GM18511 (cell line): ENCODE data around the gene PNPLA1.

Experiments used
- ATAC-seq: cut with Tn5 transposase; IDR thresholded peaks from one replicate; pipeline ENCODE4 v1.9.1; 2021; ENCODE audit warnings: mild to moderate bottlenecking, moderate library complexity; ENCODE audit not compliant: unreplicated experiment

PNPLA1 gene

DNA sequence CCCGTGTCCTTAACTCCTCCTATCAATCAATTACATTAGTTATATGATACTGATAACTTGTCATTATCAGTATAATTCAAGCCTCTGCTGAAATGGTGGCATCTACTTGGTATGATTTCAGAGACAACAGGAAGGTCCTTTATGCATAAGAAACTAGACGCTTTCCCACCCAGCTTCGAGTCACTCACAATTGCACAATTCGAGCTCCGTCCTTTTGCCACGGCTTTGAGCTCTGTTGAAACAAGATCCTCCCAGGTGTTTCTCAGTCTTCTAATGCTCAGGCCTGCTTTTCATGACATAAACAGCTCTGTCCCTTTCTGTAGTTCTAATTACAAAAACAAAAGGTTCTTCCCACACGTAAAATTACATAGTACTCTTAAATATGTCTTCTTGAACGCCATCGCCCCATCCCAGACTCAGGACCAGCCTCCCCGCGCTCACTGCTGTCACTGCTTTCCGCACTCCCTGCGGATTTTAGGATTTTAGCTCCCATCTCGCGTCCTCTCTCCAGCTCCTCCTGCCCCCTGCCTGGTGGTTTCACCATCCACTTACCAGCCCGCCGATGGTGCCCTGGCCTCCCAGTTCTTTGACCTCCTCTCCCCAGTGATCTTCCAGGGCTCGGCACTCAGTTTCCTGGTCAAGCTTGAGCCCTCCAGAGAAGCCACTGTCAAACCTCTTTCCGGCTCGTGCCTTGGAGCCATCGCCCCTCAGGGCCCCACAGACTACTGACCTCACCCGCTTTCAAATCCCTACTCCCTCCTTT lies 23.2 kb upstream of the PNPLA1 start:
- no peak for ATAC-seq

DNA sequence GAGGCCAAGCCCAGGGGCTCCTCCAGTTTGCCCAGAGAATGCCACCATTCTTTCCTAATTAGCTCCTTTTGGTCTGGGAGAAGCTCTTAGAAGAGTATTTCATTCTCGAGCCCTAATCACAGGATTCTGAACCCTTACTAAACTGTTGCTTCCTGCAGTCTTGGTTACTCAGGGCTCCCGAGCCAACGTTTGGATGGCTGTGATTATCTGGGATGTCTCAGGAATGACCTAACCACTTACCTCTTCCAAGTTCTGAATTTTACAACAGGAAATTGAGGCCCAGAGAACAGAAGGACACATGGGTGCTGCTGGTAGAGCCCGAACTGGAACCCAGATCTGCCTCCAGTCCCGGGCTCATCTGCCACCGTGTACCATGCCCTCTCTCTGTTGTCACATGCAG lies 22.2 kb upstream of the PNPLA1 start:
- ATAC-seq, result no peak

DNA sequence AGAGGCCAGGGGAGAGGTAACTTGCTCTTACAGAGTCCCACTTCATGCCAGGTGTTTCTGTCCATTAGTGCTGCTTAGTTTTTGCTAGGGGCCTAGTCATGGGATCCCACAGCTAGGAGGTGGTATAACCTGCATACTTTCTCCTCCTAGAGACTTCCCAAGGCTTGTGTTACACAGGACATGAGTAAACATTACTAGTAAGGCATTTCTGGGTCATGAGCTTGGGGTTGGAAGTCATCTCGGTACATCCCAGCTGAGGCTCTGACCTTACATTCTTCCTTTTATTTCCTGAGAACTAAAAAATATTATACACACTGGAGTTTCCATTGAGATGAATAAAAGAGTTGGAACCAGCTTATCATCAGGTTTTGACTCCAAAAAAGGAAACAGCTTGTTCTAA lies 20.9 kb upstream of the PNPLA1 start:
- no peak for ATAC-seq

DNA sequence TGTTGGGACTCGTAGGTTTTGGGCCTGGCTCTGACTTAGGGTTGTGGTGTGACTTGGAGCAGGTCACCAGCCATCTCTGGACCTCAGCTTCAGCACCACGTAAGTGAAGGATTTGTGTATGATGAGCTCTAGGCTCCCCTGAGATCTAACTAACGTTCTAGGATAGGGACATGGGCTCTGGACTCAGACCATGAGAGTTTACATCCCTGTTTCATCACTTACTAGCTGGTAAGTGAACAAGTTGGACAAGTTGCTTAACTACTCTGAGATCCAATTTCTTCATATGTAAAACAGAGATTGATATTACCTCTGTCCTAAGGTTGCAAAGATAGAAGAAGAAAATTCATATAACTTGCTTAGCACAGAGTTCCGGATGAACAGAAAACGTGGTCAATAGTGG lies 20.3 kb upstream of the PNPLA1 start:
- ATAC-seq, result no peak

DNA sequence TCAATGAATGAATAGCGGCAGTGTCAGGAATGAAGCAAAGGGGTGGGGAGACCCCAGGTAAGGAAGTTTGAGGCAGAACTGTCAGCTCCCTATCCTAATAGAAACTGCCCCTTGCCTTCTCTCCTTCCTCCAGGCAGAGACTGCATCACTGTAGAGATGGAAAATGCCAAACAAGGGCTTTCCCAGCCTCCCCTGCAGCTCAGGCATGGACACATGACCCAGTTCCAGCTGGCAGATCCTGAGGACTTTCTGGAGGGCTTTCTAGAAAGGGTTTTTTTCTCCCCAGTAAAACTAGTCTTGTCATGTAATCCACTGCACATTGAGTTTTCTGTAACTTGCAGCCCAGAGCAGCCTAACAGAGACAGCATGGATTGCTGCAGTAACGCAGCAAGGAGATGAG lies 17.9 kb upstream of the PNPLA1 start:
- ATAC-seq, result no peak

DNA sequence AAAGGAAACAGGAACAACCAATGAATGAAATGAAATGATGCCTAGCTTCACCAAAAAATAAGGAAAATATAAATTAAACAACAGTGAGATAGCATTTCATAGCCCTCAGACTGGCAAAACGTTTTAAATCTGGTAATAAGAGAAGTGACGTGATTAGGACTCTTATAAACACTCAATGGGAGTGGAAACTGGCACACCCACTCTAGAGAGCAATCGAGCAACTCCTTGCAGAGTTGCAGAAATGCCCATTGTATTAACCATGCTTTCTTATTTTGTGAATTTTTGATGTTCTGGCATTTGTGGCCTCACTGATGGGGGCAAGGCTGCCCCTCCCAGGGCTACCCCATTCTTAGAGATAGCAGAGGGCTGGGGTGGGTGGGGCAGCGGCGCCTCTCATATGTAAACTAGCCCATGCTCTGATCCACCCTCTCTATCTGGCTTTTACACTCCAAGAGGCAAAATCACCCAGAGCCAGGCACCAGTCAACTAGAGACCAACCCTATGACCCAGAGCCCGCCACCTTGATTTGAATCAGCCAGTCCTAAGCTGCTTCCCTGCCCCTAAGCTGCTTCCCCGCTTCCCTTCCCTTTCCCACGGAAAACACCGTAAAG lies 6.4 kb upstream of the PNPLA1 start:
- ATAC-seq, result no peak

DNA sequence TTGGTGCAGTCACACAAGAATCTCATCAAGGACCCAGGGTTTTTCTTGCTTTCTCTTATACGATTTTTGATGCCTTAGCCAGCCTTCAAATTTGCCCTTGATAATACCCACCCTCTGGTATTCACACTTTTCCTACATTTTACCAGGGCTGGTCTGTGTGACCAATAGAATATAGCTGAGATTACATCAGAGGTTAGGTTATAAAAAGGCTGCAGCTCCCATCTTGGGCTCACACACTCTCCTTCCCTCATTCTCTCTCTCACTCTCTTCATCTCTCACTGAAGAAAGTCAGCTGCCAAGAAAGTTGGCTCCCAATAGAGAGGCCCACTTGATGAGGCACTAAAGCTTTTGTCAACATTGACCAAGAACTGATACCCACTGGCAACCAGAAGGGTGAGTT lies 4.1 kb upstream of the PNPLA1 start:
- ATAC-seq, result no peak

DNA sequence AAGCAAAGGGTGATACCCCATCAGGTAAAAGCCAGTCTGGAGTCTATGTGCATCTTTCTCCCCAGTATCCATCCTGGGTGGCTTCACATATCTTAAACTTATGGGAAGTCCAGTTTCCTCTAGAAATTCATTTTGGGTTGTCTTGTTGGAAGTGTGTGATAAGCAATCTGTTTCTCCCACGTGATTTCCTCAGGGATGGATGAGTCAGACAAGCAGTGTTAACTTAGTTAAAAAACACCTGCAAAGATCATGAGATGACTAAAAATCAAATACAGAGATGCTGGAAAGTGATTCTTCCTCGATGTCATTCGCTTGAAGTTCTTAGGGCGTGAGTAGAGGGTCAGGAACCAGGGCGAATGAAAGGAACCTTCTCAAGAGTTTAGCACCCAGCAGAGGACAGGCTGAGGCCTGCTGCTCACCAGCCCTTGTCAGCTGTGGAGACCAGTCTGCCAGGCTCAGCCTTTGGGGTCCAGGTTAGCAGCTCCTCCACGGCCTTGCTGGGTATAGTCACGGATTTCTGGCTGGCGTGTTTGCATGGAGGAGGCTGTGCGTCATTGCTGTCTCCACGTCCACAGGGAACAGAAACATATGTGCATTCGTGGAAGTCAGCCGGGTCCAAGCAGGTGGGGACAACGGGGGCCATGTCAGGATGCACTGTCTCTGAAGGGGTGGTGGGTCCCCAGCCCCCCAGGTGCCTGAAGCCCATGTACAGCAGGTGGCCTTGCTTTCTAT lies 2.8 kb upstream of the PNPLA1 start:
- ATAC-seq, result no peak

DNA sequence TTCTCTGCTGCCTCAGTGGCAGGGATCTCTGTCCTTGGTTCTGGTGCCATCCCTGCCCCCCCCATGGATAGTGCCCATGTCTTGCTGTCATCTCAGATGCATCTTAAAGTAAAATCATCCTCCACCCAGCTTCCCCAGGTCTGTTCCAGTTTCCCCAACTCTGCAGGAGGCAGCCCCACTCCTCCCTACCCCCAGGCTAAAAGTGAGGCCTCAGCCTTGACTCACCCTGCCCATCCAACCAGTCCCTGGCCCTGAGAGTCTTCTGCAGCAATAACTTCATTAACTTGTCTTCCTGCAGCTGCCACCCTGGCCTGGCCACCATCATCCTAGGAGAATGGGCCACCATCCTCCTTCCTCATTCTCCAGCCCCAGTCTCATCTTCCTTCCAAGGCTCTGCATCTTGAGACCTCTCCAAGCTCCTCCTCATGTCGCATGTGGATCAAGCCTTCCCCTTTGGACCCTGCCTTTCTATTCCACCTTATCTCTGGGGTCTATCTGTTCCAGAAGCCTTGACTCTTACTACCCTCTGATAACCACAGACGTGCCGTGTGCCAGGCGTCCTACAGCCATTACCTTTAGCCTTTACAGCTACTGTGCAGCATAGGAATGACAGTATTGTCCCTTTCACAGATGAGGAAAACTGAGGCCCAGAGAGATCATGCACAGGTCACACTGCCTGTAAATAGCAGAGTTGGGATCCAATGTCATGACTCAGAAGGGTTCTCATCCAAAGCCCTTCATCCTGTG lies 2.0 kb upstream of the PNPLA1 start:
- no peak for ATAC-seq

DNA sequence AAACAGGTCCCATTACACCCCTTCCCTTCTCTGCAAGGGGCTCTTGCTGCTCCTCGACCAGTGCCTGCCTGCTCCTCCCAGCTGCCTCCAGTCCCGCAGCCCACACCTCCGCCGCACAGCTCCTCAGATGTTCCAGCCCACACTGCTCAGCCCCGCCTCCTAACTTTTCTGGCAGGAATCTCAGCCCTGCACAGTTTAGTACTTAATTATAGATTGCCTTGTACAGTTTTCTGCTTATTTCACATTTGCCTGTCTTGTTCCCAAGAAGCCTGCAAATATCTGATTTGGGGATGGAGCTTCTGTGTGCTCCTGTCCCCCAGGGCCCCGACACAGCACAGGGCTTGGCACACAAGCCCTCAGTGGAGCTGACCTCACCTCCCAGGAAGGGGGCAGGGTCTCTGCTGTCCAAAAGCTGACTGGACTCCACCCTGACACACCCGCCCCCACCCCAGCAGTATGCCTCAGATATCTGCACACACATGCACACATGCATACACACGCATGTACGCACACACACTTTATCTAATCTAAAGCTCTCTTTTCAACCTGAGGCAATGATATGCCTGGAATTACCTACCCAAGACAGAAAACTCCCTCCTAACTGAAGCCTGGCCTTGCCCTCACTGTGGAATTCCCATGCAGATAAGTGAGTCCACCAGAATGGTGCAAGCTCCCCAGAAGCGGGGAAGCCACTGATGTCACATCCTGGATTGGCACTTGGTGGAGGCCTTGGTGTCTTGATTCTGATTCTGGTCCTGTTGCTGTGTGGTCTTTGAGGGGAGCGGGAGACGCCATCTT lies 1.2 kb upstream of the PNPLA1 start:
- ATAC-seq, result no peak

DNA sequence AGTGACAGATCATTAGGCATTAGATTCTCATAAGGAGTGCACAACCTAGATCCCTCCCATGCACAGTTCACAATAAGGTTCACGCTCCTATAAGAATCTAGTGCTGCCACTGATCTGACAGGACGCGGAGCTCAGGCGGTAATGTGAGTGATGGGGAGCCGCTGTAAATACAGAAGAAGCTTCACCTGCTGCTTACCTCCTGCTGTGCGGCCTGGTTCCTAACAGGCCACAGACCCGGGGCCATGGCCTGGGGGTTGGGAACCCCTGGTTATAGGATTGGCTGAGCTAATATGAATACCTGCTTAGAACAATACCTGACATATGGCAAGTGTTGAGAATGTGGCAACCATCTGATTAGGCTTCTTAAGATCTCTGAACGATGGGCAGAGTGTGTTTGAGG lies 2.4 kb downstream of the PNPLA1 start:
- no peak for ATAC-seq

DNA sequence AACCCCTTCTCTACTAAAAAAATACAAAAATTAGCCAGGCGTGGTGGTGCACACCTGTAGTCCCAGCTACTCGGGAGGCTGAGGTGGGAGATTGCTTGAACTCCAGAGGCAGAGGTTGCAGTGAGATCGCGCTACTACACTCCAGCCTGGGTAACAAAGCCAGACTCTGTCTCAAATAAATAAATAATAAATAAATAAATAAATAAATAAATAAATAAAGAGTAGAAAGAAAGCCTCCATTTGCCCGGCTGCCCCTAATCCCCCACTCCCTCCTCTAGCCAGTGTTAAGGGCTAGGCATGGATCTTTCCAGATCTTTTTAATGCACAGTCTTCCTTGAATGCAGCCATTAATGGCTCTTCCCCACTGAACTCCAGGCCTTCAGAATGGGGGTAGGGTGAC lies 3.2 kb downstream of the PNPLA1 start:
- no peak for ATAC-seq

DNA sequence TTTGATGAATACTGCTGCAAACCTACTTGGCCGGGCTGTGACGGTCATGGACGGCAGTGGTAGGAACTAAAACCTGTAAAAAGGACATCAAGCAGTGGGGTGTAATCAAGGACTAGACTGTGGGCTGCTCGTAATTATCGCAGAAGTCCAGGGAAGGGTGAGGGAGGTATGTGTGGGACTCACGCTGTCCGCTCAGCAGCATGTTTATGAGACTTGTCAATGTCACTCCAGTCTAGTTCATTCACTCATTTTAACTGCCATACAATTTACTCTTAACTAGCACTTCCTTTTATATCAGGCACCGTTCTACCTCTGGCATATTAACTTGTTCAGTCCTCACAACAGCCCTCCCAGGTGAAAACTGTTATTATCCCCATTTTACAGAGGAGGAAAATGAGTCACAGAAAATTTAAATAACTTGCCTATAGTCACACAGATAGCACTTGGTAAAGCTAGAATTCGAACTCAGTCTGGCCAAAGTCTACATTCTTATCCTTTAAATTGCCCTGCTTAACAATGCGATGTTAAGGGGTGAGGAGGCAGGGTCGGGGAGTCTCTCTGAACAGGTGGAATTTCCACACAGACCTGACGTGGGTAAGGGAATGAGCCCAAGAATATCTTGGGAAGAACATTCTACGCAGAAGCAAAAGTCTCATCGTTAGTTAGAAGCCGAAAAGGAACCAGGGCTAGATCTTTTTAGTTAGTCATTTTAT lies 4.1 kb downstream of the PNPLA1 start:
- no peak for ATAC-seq

DNA sequence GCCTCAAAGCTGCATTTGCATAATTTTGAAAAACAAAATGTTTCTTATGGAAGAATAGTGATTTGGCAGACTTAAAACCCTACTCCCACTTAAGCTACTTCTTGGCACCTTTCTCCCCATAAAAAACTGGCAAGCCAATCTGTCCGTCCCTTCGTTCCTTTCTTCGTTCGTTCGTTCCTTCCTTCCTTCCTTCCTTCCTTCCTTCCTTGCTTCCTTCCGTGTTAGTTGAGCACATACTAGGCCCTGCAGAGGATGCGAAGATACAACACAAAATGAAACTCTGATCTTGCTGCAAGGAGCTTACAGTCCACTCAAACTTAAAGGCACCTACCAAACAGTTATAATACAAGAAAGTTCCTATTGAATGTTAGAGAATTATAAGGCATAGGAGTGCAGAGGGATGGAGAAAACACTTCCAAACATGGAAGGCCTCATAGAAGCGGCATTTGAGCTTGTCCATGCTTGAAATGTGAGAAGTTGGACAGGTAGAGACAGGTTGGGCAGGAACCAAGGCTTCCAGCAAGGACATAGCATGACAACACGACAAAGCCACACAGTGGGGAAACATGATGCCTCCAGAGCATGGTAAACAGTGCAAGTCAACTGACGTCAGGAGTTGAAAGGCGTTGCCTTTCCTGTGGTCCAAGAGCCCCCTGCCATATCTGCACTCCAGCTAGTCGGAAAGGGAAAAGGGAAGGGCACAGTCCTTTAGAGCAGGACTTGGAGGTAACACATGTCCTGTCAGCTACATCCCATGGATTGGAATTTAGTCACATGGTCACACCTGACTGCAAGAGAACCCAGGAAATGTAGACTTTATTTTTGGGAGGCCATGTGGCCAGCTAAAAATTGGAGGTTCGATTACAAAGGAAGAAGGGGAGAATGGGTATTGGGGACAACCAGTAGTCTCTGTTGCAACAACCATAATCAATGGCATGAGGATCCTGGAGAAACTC lies 7.0 kb downstream of the PNPLA1 start:
- no peak for ATAC-seq

DNA sequence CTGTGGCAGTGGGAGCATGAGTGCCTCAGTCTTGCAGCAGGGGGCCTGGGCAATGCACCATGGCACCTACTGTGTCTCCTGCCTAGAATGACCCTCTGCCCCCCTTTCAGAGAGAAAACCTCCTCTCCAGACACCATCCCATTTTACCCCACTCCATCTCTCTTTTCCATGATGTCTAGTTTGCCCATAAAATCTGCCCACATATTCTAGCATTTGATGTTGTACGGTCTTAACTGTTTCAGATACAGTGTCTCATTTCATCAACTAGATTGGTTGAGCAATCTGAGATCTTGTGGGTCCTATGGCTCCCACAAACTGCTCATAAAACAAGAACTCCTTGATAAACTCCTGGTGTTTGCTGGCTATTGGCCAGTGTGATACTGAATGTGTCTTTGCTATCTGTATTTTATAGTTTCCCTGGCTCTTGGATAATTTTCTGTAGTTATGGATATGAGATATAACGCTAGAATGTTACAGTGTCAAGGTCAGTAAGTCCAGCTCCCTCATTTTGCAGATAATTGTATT lies 8.1 kb downstream of the PNPLA1 start:
- ATAC-seq, result no peak

DNA sequence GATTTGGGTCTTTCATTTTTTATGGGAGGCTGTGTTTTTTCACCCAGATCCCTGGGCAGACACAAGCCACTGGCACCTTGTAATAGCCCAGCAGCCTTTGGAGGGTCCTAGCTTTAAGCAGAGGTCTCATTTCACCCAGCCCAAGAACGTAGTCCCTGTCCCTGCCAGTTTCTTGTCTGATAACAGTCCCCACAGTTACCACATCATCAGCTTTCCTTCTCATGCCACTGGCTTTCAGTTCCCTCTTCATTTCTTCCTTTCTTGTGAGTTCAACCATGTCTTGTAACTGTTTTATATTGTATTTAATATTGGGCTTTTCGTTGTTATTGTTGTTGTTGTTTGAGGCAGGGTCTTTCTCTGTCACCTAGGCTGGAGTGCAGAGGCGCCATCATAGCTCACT lies 10.6 kb downstream of the PNPLA1 start:
- no peak for ATAC-seq

DNA sequence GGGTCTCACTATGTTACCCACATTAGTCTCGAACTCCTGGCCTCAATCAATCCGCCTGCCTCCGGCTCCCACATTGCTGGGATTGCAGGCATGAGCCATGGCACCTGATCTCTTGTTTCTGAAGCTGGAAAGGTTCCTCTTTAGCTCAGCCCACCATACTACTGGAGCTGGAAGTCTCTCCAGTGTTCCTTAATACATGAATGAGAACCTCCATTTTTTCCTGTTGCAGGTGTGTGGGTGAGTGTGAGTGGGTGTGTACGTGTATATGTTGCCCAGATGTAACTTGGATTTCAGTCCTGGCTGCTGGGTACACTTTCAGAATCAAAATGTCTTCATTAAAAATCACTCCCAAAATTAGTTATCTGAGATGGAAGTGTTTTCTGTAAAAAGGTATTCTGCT lies 11.1 kb downstream of the PNPLA1 start:
- ATAC-seq, result no peak

DNA sequence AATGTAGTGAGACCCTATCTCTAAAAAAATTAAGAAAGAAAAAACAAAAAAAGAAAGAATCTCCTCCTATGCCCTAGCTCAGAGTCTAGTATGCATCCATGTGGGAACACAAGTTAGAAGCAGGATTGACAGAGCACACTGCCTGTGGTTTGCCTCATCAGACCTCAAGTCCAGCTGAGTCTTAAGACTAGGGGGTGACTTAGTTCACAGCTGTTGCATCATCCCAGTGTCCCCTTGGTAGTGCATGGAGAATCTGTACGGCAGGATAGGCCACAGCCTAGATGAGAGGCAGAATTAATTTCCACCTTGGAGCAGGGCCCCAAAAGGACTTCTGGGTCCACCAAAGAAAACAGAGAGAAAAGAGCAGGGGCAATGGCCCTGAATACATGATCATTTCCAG lies 13.7 kb downstream of the PNPLA1 start:
- no peak for ATAC-seq

DNA sequence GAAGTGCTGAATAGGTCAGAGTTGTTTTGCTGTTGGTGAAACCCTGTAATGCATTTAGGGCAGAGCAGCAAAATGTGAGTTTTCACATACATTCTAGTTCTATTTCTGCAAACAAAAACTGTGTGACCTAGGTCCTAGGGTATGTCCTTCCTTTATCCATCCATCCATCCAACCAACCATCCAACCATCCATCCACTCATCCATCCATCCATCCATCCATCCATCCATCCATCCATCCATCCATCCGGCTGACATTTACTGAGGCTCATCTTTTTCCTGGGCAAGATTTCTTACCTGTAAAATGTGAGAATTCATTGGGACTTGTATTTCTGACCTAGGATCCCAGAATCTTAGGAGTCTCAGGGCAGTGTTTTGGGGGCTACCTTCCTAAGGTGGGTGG lies 14.5 kb downstream of the PNPLA1 start:
- no peak for ATAC-seq
